Endothelial cell of umbilical vein (primary cell): ENCODE results near the gene TFRC.

Experiments used
- EZH2 ChIP-seq: IDR thresholded peaks from 2 replicates; pipeline ENCODE4 v1.6.1; 2012; ENCODE audit warnings: borderline replicate concordance, low read depth, mild to moderate bottlenecking, moderate library complexity, low read length, inconsistent platforms; ENCODE audit not compliant: severe bottlenecking
- FOS ChIP-seq: IDR thresholded peaks from 2 replicates; pipeline ENCODE4 v1.6.1; 2011; ENCODE audit warnings: mild to moderate bottlenecking, low read length, moderate library complexity, borderline replicate concordance; ENCODE audit not compliant: insufficient read depth
- GATA2 ChIP-seq: IDR thresholded peaks from 2 replicates; pipeline ENCODE4 v1.7.0; 2011; ENCODE audit warnings: low read depth, mild to moderate bottlenecking, moderate library complexity, mixed read lengths, low read length; ENCODE audit not compliant: insufficient read length, insufficient read depth
- JUN ChIP-seq: IDR thresholded peaks from 2 replicates; pipeline ENCODE4 v1.6.1; 2011; ENCODE audit warnings: borderline replicate concordance, low read depth; ENCODE audit not compliant: insufficient read length, insufficient read depth
- MAX ChIP-seq: IDR thresholded peaks from 2 replicates; pipeline ENCODE4 v1.6.1; 2011; ENCODE audit not compliant: insufficient read depth, insufficient read length
- MYC ChIP-seq: IDR thresholded peaks from one replicate; pipeline ENCODE4 v1.6.1; 2011; ENCODE audit warnings: mild to moderate bottlenecking, low read depth, low read length
- POLR2A ChIP-seq: IDR thresholded peaks from 2 replicates; pipeline ENCODE4 v1.6.1; 2012; ENCODE audit warnings: low read depth, mild to moderate bottlenecking, control low read depth, low read length
- POLR2AphosphoS5 ChIP-seq: IDR thresholded peaks from 2 replicates; pipeline ENCODE4 v1.6.1; 2012; ENCODE audit warnings: low read depth, mild to moderate bottlenecking, control low read depth, low read length, moderate library complexity; ENCODE audit not compliant: insufficient read depth
- TF ChIP-seq, protein P1 (sequence below), 2 donors: IDR thresholded peaks; 1 replicate in 1 of 2; 2 replicates in 1 of 2; pipeline ENCODE4 v1.5.1; 2011; ENCODE audit warnings: low read length in 2 of 2, mild to moderate bottlenecking in 2 of 2, moderate library complexity in 2 of 2, control low read depth in 1 of 2, inconsistent platforms in 1 of 2, low read depth in 1 of 2; ENCODE audit not compliant: insufficient read depth in 1 of 2; ENCODE audit errors: extremely low read depth in 1 of 2

- TF ChIP-seq POLR2A, result no peak
- no peak for TF ChIP-seq EZH2
- TF ChIP-seq, protein P1, sequence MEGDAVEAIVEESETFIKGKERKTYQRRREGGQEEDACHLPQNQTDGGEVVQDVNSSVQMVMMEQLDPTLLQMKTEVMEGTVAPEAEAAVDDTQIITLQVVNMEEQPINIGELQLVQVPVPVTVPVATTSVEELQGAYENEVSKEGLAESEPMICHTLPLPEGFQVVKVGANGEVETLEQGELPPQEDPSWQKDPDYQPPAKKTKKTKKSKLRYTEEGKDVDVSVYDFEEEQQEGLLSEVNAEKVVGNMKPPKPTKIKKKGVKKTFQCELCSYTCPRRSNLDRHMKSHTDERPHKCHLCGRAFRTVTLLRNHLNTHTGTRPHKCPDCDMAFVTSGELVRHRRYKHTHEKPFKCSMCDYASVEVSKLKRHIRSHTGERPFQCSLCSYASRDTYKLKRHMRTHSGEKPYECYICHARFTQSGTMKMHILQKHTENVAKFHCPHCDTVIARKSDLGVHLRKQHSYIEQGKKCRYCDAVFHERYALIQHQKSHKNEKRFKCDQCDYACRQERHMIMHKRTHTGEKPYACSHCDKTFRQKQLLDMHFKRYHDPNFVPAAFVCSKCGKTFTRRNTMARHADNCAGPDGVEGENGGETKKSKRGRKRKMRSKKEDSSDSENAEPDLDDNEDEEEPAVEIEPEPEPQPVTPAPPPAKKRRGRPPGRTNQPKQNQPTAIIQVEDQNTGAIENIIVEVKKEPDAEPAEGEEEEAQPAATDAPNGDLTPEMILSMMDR (IDR thresholded peaks at IDR 0.05; ENCODE audit: extremely low read depth in 1 of 2, insufficient read depth in 1 of 2, low read depth in 1 of 2, low read length in 2 of 2), result no peak
- TF ChIP-seq POLR2AphosphoS5, result no peak
- TF ChIP-seq MAX, result no peak
- TF ChIP-seq JUN, result no peak
- TF ChIP-seq MYC, result no peak
- TF ChIP-seq FOS, result no peak
- TF ChIP-seq GATA2, result no peak
Observed at GRCh38 chr3:196079682-196080081, 2.2 kb downstream of the TFRC start.
